Calu3 (cell line): ENCODE results near the gene DPYSL3. TPM values are rescaled to one million over a fixed set of nuclear protein-coding genes. Genes with fewer than 3 reads are reported as not detected.

Experiments
- BruUV-seq: library from RNA; stranded (reverse); fragments of 400-500 nt; replicated peaks from 2 replicates; lab custom pipeline; 2021; lab: Mats Ljungman, UMichigan
- CTCF ChIA-PET: fragments of 300-600 bp; sonication (Branson Sonifier 250); formaldehyde crosslinking; loops from one replicate; lab custom pipeline; 2022; ENCODE audit warnings: antibody characterized with exemption; lab: Charles Lee
- DNase-seq: peaks from one replicate; pipeline ENCODE4 v3.0.0; 2022
- H3K27ac Mint-ChIP-seq: one replicate; pipeline ENCODE4 v1.8.0; 2022; ENCODE audit warnings: mixed read lengths; ENCODE audit not compliant: unreplicated experiment
- H3K27me3 Mint-ChIP-seq: one replicate; pipeline ENCODE4 v1.8.0; 2022; ENCODE audit warnings: mixed read lengths; ENCODE audit not compliant: unreplicated experiment
- H3K36me3 Mint-ChIP-seq: one replicate; pipeline ENCODE4 v1.8.0; 2022; ENCODE audit warnings: mild to moderate bottlenecking, moderate library complexity, mixed read lengths; ENCODE audit not compliant: insufficient read depth, unreplicated experiment
- H3K4me1 Mint-ChIP-seq: one replicate; pipeline ENCODE4 v1.8.0; 2022; ENCODE audit warnings: mild to moderate bottlenecking, low read depth, mixed read lengths; ENCODE audit not compliant: unreplicated experiment
- H3K4me3 Mint-ChIP-seq: one replicate; pipeline ENCODE4 v1.8.0; 2022; ENCODE audit warnings: mild to moderate bottlenecking, low read depth, moderate library complexity, mixed read lengths; ENCODE audit not compliant: unreplicated experiment
- H3K9me3 Mint-ChIP-seq: one replicate; pipeline ENCODE4 v1.8.0; 2022; ENCODE audit warnings: low read depth, mixed read lengths; ENCODE audit not compliant: unreplicated experiment
- CTCF ChIP-seq: fragments of 200-600 bp; IDR thresholded peaks from one replicate; pipeline ENCODE4 v1.8.0; 2022; ENCODE audit warnings: antibody characterized with exemption; ENCODE audit not compliant: unreplicated experiment
- intact Hi-C: fragments of 100-400 bp; cut with micrococcal nuclease; formaldehyde crosslinking; loops from one replicate; pipeline ENCODE4 v1.10.0; 2022; ENCODE audit not compliant: unreplicated experiment
- total RNA-seq: library from RNA; stranded (reverse); gene quantifications from 2 replicates; pipeline ENCODE4 v1.2.3, GENCODE V29; 2022

The DPYSL3 gene
- total RNA-seq, 1 experiment from 2014 or later, result 26.6 TPM

GRCh38 chr5:147415651-147416050 is 94.2 kb downstream of the DPYSL3 start:
- DNase-seq, result no peak
- peaks cover 15% of the 10 kb centered on the region for H3K4me1 Mint-ChIP-seq
- BruUV-seq, result no TSS peak
- TF ChIP-seq CTCF, result no peak
- no peak overlapping the region for H3K4me3 Mint-ChIP-seq
- H3K27ac Mint-ChIP-seq, result no peak overlapping the region
- no peaks in the 10 kb centered on the region for H3K27me3 Mint-ChIP-seq
- CTCF ChIA-PET, result interaction anchor here (0.8 to 1.4 kb wide), 2 partner anchors 10 to 12 kb away, joined by 3 to 6 read pairs; no protein-coding TSS in a partner anchor
- H3K36me3 Mint-ChIP-seq, result no peaks in the 10 kb centered on the region
- intact Hi-C loops, result no loop called here
- H3K9me3 Mint-ChIP-seq, result no peaks in the 10 kb centered on the region

- Mint-ChIP-seq H3K4me1 (peaks cover 14% of the 10 kb centered on the region), H3K27me3 (no peaks in the 10 kb centered on the region), H3K27ac (no peak overlapping the region), H3K36me3 (no peaks in the 10 kb centered on the region), H3K4me3 (no peak overlapping the region), H3K9me3 (no peaks in the 10 kb centered on the region)
- no peak for TF ChIP-seq CTCF
- BruUV-seq, result no TSS peak
- intact Hi-C loops, result no loop called here
- DNase-seq, result no peak
- CTCF ChIA-PET, result interaction anchor here (0.6 kb wide), 1 partner anchor 291 kb away, joined by 3 read pairs; no protein-coding TSS in a partner anchor
These were observed 96.6 kb downstream of the DPYSL3 start for GRCh38 chr5:147413266-147413665.

GRCh38 chr5:147412561-147412960 is 97.3 kb downstream of the DPYSL3 start:
- Mint-ChIP-seq H3K4me3 (no peak overlapping the region), H3K36me3 (no peaks in the 10 kb centered on the region), H3K9me3 (no peaks in the 10 kb centered on the region), H3K4me1 (peaks cover 7% of the 10 kb centered on the region), H3K27me3 (no peaks in the 10 kb centered on the region), H3K27ac (no peak overlapping the region)
- intact Hi-C loops, result no loop called here
- CTCF ChIA-PET, result interaction anchor here (0.5 kb wide), 1 partner anchor 144 kb away, joined by 5 read pairs; no protein-coding TSS in a partner anchor
- BruUV-seq, result no TSS peak
- no peak for TF ChIP-seq CTCF
- no peak for DNase-seq

- intact Hi-C loops, result no loop called here
- BruUV-seq, result no TSS peak
- DNase-seq, result no peak
- H3K4me1 Mint-ChIP-seq, result no peaks in the 10 kb centered on the region
- no peaks in the 10 kb centered on the region for H3K36me3 Mint-ChIP-seq
- H3K27ac Mint-ChIP-seq, result no peak overlapping the region
- CTCF ChIA-PET, result no interaction called here
- TF ChIP-seq CTCF, result no peak
- no peaks in the 10 kb centered on the region for H3K9me3 Mint-ChIP-seq
- no peak overlapping the region for H3K4me3 Mint-ChIP-seq
- no peaks in the 10 kb centered on the region for H3K27me3 Mint-ChIP-seq
These were observed 98.2 kb downstream of the DPYSL3 start for GRCh38 chr5:147411359-147412319.
